Fibroblast of lung (primary cell): ENCODE measurements around the gene CGGBP1.

ENCODE experiments used
- EZH2 ChIP-seq: IDR thresholded peaks from 2 replicates; pipeline ENCODE4 v1.5.1; 2012; ENCODE audit warnings: low read length, control low read depth, mild to moderate bottlenecking; ENCODE audit errors: missing control alignments
- TF ChIP-seq, protein P1 (sequence below), 2 donors: IDR thresholded peaks in 1 of 2; conservative IDR thresholded peaks in 1 of 2; 1 replicate in 1 of 2; 2 replicates in 1 of 2; pipeline ENCODE4 v1.5.1; 2011 to 2012; ENCODE audit warnings: low read length in 2 of 2, control low read depth in 1 of 2, inconsistent platforms in 1 of 2, low read depth in 1 of 2, mild to moderate bottlenecking in 1 of 2

DNA sequence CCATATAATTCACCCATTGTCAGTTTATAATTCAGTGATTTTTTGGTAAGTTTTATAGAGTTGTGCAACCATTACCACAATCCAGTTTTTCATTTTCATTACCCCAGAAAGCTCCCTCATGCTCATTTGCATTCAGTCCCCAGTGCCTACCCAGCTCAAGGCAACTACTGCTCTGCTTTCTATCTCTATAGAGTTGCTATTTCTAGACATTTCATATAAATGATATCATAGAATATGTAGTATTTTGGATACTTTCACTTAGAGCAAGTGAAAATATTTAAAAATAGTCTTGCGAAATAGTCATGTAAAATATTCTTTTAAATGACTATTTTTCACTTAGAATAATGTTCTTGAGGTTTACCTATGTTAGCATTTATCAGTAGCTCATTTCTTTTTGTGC lies 42.3 kb upstream of the CGGBP1 start:
- TF ChIP-seq, protein P1, sequence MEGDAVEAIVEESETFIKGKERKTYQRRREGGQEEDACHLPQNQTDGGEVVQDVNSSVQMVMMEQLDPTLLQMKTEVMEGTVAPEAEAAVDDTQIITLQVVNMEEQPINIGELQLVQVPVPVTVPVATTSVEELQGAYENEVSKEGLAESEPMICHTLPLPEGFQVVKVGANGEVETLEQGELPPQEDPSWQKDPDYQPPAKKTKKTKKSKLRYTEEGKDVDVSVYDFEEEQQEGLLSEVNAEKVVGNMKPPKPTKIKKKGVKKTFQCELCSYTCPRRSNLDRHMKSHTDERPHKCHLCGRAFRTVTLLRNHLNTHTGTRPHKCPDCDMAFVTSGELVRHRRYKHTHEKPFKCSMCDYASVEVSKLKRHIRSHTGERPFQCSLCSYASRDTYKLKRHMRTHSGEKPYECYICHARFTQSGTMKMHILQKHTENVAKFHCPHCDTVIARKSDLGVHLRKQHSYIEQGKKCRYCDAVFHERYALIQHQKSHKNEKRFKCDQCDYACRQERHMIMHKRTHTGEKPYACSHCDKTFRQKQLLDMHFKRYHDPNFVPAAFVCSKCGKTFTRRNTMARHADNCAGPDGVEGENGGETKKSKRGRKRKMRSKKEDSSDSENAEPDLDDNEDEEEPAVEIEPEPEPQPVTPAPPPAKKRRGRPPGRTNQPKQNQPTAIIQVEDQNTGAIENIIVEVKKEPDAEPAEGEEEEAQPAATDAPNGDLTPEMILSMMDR (conservative IDR thresholded peaks at IDR 0.05 in 1 of 2, IDR thresholded peaks at IDR 0.05 in 1 of 2; ENCODE audit: low read depth in 1 of 2, low read length in 2 of 2) = no peak
- no peak for TF ChIP-seq EZH2
